Measurements from ENCODE around the gene TUBB4A. TPM values are rescaled to one million over a fixed set of nuclear protein-coding genes. Genes with fewer than 3 reads are reported as not detected.

Gene TUBB4A
- polyA plus RNA-seq, 1 donor from 2014 or later = 17.8 TPM

GRCh38 chr19:6534451-6535093 lies 32.5 kb upstream of the TUBB4A start:
- Histone ChIP-seq H3K4me3 (ENCODE audit: low read length) (no peak overlapping the region), H3K9me2 (ENCODE audit: insufficient read depth, low read length) (no peaks in the 10 kb centered on the region), H4K20me1 (ENCODE audit: insufficient read depth) (no peaks in the 10 kb centered on the region), H3K9ac (ENCODE audit: low read length) (no peak overlapping the region), H2AFZ (ENCODE audit: low read depth, low read length) (no peak overlapping the region), H3K79me2 (replicated peaks; ENCODE audit: insufficient read depth, low read length) (no peaks in the 10 kb centered on the region), H3K27me3 (ENCODE audit: insufficient read depth, low read depth, low read length) (peaks cover 33% of the 10 kb centered on the region), H3F3A (ENCODE audit: insufficient read depth, low read length, poor library complexity, severe bottlenecking) (no peaks in the 10 kb centered on the region), H3K4me2 (ENCODE audit: low read length) (no peak overlapping the region), H3K27ac (ENCODE audit: low read length) (no peak overlapping the region), H3K9me3 (ENCODE audit: low read length) (no peaks in the 10 kb centered on the region), H3K36me3 (ENCODE audit: insufficient read depth, low read length) (no peaks in the 10 kb centered on the region)
- TF ChIP-seq, protein P1, sequence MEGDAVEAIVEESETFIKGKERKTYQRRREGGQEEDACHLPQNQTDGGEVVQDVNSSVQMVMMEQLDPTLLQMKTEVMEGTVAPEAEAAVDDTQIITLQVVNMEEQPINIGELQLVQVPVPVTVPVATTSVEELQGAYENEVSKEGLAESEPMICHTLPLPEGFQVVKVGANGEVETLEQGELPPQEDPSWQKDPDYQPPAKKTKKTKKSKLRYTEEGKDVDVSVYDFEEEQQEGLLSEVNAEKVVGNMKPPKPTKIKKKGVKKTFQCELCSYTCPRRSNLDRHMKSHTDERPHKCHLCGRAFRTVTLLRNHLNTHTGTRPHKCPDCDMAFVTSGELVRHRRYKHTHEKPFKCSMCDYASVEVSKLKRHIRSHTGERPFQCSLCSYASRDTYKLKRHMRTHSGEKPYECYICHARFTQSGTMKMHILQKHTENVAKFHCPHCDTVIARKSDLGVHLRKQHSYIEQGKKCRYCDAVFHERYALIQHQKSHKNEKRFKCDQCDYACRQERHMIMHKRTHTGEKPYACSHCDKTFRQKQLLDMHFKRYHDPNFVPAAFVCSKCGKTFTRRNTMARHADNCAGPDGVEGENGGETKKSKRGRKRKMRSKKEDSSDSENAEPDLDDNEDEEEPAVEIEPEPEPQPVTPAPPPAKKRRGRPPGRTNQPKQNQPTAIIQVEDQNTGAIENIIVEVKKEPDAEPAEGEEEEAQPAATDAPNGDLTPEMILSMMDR (IDR thresholded peaks at IDR 0.05; ENCODE audit: poor library complexity, severe bottlenecking) = no peak
- TF ChIP-seq SMC3 (conservative IDR thresholded peaks at IDR 0.05; ENCODE audit: poor library complexity) (no peak), MXI1 (conservative IDR thresholded peaks at IDR 0.05; ENCODE audit: poor library complexity, severe bottlenecking) (no peak), EP300 (conservative IDR thresholded peaks at IDR 0.05; ENCODE audit: poor library complexity, severe bottlenecking) (no peak), TAF1 (IDR thresholded peaks at IDR 0.05; ENCODE audit: low read depth) (no peak), POLR2AphosphoS5 (IDR thresholded peaks at IDR 0.05) (no peak), EZH2 (IDR thresholded peaks at IDR 0.05; ENCODE audit: borderline replicate concordance, insufficient read depth, low read length, poor library complexity, severe bottlenecking) (no peak), REST (IDR thresholded peaks at IDR 0.05; ENCODE audit: borderline replicate concordance) (no peak), RAD21 (conservative IDR thresholded peaks at IDR 0.05) (no peak)

DNA sequence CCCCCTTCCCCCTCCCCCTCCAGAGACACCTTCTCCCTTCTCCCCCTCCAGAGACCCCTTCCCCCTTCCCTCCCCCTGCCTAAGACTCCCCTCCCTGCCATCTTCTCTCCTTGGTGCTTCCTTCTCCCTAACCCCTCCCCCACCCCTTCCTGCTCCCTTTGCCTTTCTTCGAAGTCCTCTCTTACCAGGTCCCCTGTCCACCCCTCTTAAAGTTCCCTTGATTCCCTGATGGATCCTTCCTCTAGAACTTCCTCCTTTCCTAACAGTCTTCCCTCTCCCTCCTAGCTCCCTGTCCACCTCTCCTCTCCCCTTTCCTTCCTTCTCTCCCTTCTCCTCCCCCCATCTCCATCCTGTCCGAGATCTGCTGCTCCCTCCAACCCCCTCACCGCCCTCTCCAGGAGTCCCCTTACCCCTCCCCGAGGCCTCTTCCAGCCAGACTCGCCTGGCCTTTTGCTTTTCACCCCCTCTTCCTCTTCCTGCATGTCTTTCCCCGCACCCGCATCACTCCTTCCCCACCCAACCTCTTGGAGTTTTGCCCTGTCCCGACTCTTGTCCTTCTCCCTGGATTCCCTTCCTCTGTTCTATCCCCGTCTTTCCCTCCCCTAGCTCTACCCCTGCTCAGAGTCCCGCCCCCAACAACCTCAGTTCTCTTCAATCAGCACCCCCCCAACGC lies 31.8 kb upstream of the TUBB4A start:
- Histone ChIP-seq H3K79me2 (replicated peaks; ENCODE audit: insufficient read depth, low read length) (no peaks in the 10 kb centered on the region), H3K27me3 (ENCODE audit: insufficient read depth, low read depth, low read length) (peaks cover 33% of the 10 kb centered on the region), H3K4me2 (ENCODE audit: low read length) (no peak overlapping the region), H4K20me1 (ENCODE audit: insufficient read depth) (no peaks in the 10 kb centered on the region), H3F3A (ENCODE audit: insufficient read depth, low read length, poor library complexity, severe bottlenecking) (no peaks in the 10 kb centered on the region), H2AFZ (ENCODE audit: low read depth, low read length) (no peak overlapping the region), H3K9me2 (ENCODE audit: insufficient read depth, low read length) (no peaks in the 10 kb centered on the region), H3K36me3 (ENCODE audit: insufficient read depth, low read length) (no peaks in the 10 kb centered on the region), H3K9me3 (ENCODE audit: low read length) (no peaks in the 10 kb centered on the region), H3K4me3 (ENCODE audit: low read length) (no peak overlapping the region), H3K27ac (ENCODE audit: low read length) (no peak overlapping the region), H3K9ac (ENCODE audit: low read length) (no peak overlapping the region)
- TF ChIP-seq RAD21 (conservative IDR thresholded peaks at IDR 0.05) (no peak), SMC3 (conservative IDR thresholded peaks at IDR 0.05; ENCODE audit: poor library complexity) (no peak), EZH2 (IDR thresholded peaks at IDR 0.05; ENCODE audit: borderline replicate concordance, insufficient read depth, low read length, poor library complexity, severe bottlenecking) (no peak), EP300 (conservative IDR thresholded peaks at IDR 0.05; ENCODE audit: poor library complexity, severe bottlenecking) (no peak), MXI1 (conservative IDR thresholded peaks at IDR 0.05; ENCODE audit: poor library complexity, severe bottlenecking) (no peak), POLR2AphosphoS5 (IDR thresholded peaks at IDR 0.05) (no peak), REST (IDR thresholded peaks at IDR 0.05; ENCODE audit: borderline replicate concordance) (no peak), TAF1 (IDR thresholded peaks at IDR 0.05; ENCODE audit: low read depth) (no peak)
- TF ChIP-seq, protein P1 (IDR thresholded peaks at IDR 0.05; ENCODE audit: poor library complexity, severe bottlenecking) = no peak

Measured in neural cell (in vitro differentiated cells).